Heart right ventricle (tissue), 16 donors: ENCODE results near the gene C22orf31. TPM values are rescaled to one million over a fixed set of nuclear protein-coding genes. Genes with fewer than 3 reads are reported as not detected.
A peak's percentile ranks its signal among the peaks of the same experiment; 100 is the strongest.

ENCODE experiments used
- ATAC-seq, 8 donors: fragments of 200-7000 bp; cut with Tn5 transposase; one replicate each; pipeline ENCODE4 v1.9.1; 2020; ENCODE audit warnings: mild to moderate bottlenecking in 8 of 8, moderate library complexity in 8 of 8, moderate number of reproducible peaks in 1 of 8
- DNase-seq, 2 donors: peaks; one replicate each; pipeline ENCODE4 v3.0.0-alpha.2; 2020
- H3K27ac ChIP-seq, 10 donors: fragments of 200-600 bp; sonication (generic) in 2 of 10; one replicate each; pipeline versions ENCODE4 v1.5.0 to v1.8.0; 2020 to 2022; ENCODE audit warnings: mild to moderate bottlenecking in 3 of 10
- H3K27me3 ChIP-seq, 7 donors: fragments of 200-600 bp; one replicate each; pipeline ENCODE4 v1.8.0; 2021 to 2022; ENCODE audit warnings: mild to moderate bottlenecking in 2 of 7
- H3K36me3 ChIP-seq, 9 donors: fragments of 200-600 bp; sonication (generic) in 1 of 9; one replicate each; pipeline versions ENCODE4 v1.5.0 to v1.8.0; 2020 to 2022; ENCODE audit warnings: mild to moderate bottlenecking in 2 of 9
- H3K4me1 ChIP-seq, 9 donors: fragments of 200-600 bp; sonication (generic) in 1 of 9; one replicate each; pipeline versions ENCODE4 v1.5.0 to v1.8.0; 2020 to 2022; ENCODE audit warnings: mild to moderate bottlenecking in 4 of 9
- H3K4me3 ChIP-seq, 10 donors: fragments of 200-600 bp; sonication (generic) in 2 of 10; one replicate each; pipeline versions ENCODE4 v1.5.0 to v1.8.0; 2020 to 2022; ENCODE audit warnings: mild to moderate bottlenecking in 7 of 10, moderate library complexity in 2 of 10
- H3K9me3 ChIP-seq, 11 donors: fragments of 200-600 bp in 10 of 11; sonication (generic) in 2 of 11; one replicate each; pipeline versions ENCODE4 v1.5.0 to v1.8.0; 2013 to 2022; ENCODE audit warnings: mild to moderate bottlenecking in 2 of 11, control low read depth in 1 of 11, moderate library complexity in 1 of 11
- CTCF ChIP-seq, 9 donors: fragments of 200-600 bp; sonication (generic) in 2 of 9; IDR thresholded peaks; one replicate each; pipeline versions ENCODE4 v1.5.0 to v1.8.0; 2021 to 2022; ENCODE audit warnings: antibody characterized with exemption in 9 of 9, mild to moderate bottlenecking in 5 of 9, moderate library complexity in 1 of 9
- WGBS, 2 donors: extraction: QIAGEN DNeasy Blood & Tissue Kit; methylation state at CpG; one replicate each; pipeline ENCODE4 v1.1.7; 2013; ENCODE audit warnings: inconsistent platforms in 1 of 2; 5-methylcytosine and 5-hydroxymethylcytosine counted together
- intact Hi-C, 10 donors: fragments of 100-400 bp; cut with DNase I; formaldehyde crosslinking; loops; one replicate each; pipeline versions ENCODE4 v1.11.1 to v1.14.2; 2022
- polyA plus RNA-seq, 2 donors: library from polyadenylated mRNA; stranded (reverse); fragments of 200-250 nt; gene quantifications; one replicate each; pipeline ENCODE4 v1.2.3, GENCODE V29; 2013
- total RNA-seq, 10 donors: library from RNA; stranded (reverse); fragmentation: NEBNext Ultra II Directional in 3 of 10; extraction: Animal tissue kit (Norgen Biotek cat#: 25700) in 3 of 10; gene quantifications; one replicate each; pipeline versions ENCODE4 v1.2.1 to v1.2.4, GENCODE V29; 2021 to 2023
- donor health status: Arrhythmogenic right ventricular cardiomyopathy.
- donor health status: ischemic (EF 13 %, LVEDD 7.1; RV severe dilation, severe dysfunction).
- donor health status: healthy with polysubstance abuse.
- donor health status: DM: no; HTN: yes; CAD: no.
- donor health status: DM: no; HTN: no; CAD: no.
- donor health status: ischemic (EF 25% LVEDD 6.9; RV normal size, moderate dysfunction).
- donor health status: ischemic (EF 25% LVEDD 5.7; RV mildly dilated, moderate dysfunction).
- donor health status: healthy.
- donor health status: DM: yes; HTN: yes; CAD: no.
- donor health status: Ischemic cardiomyopathy.
- donor health status: ischemic (EF 35%, LVEDD 5.7; RV mildly dilated, moderate dysfunction).
- donor health status: nonischemic (EF 11% LVEDD 7.7; RV severe dilation, severe dysfunction).
- donor health status: DM: yes; HTN: yes; CAD: no.
- donor health status: PGD.
- donor health status: ischemic (EF 29% LVEDD 5.4; RV normal size, mild dysfunction).
- donor health status: nonischemic (EF 23%, LVEDD 6.1; RV moderate dilation, normal function).

The C22orf31 gene
- total and polyA plus RNA-seq, 12 donors: 0.24 TPM; not detected in 11

- H3K27ac ChIP-seq: no peak overlapping the region
- 93 to 95% methylated on average over 4 of the region's 4 CpGs for WGBS, 2 donors
- H3K4me1 ChIP-seq: peaks cover 3 to 44% (median 19%) of the 10 kb centered on the region in 9 donors
Observed at GRCh38 chr22:29012101-29012433, 49.6 kb downstream of the C22orf31 start.

GRCh38 chr22:29011240-29012100 is 50.2 kb downstream of the C22orf31 start:
- Histone ChIP-seq H3K9me3 (no peaks in the 10 kb centered on the region), H3K27ac (no peak overlapping the region), H3K4me1 (peaks cover 3 to 44% (median 19%) of the 10 kb centered on the region in 9 donors), H3K27me3 (no peaks in the 10 kb centered on the region), H3K4me3 (no peak overlapping the region), H3K36me3 (no peaks in the 10 kb centered on the region)
- TF ChIP-seq CTCF (IDR thresholded peaks at IDR 0.05): no peak
- intact Hi-C loops: no loop called here
- 61 to 64% methylated on average over 14 of the region's 14 CpGs for WGBS, 2 donors
- DNase-seq (peak; percentile 12 to 24), ATAC-seq (no peak)

More at GRCh38 chr22:29012101-29012433, 49.6 kb downstream of the C22orf31 start:
- no peak for DNase-seq
- Histone ChIP-seq H3K27me3 (no peaks in the 10 kb centered on the region), H3K9me3 (no peaks in the 10 kb centered on the region), H3K4me3 (no peak overlapping the region), H3K36me3 (no peaks in the 10 kb centered on the region)
- ATAC-seq: no peak
- TF ChIP-seq CTCF (IDR thresholded peaks at IDR 0.05): no peak
- intact Hi-C loops: no loop called here

GRCh38 chr22:29009148-29009547 is 52.5 kb downstream of the C22orf31 start:
- WGBS, 2 donors: 55 to 57% methylated on average over 5 of the region's 5 CpGs
- H3K4me3 ChIP-seq: no peak overlapping the region
- H3K27me3 ChIP-seq: peaks cover 0 to 8% (median 0%) of the 10 kb centered on the region in 7 donors
- DNase-seq (peak in 1 of 2 donors; percentile 11), ATAC-seq (peak in 7 of 8 donors; percentile 32 to 72 (median 49))
- TF ChIP-seq CTCF (IDR thresholded peaks at IDR 0.05): no peak
- H3K36me3 ChIP-seq: no peaks in the 10 kb centered on the region
- intact Hi-C loops: no loop called here
- no peaks in the 10 kb centered on the region for H3K9me3 ChIP-seq
- peaks cover 6 to 57% (median 33%) of the 10 kb centered on the region in 9 donors for H3K4me1 ChIP-seq
- H3K27ac ChIP-seq: peak overlapping the region in 5 of 10 donors; percentile 26 to 62 (median 41)

Other genes starting within 250 kb of the C22orf31 start
- gene ZNRF3, start 178.3 kb downstream of the C22orf31 start, total RNA-seq: 1 to 10 TPM; 4.4 to 7.7 (median 6.3) TPM
- gene ZNRF3, start 178.3 kb downstream of the C22orf31 start, polyA plus RNA-seq: 1 to 10 TPM; 1.8 to 2.2 TPM
- 10 to 100 TPM; 16.1 to 46.3 (median 37.5) TPM for gene KREMEN1, start 11.2 kb upstream of the C22orf31 start, total RNA-seq
- 10 to 100 TPM in 1 of 2 donors, 1 to 10 TPM in 1; 7.4 to 14.9 TPM for gene KREMEN1, start 11.2 kb upstream of the C22orf31 start, polyA plus RNA-seq
- gene EMID1, start 144.1 kb upstream of the C22orf31 start, total RNA-seq: 1 to 10 TPM in 1 of 10 donors, under 1 TPM in 8, not detected in 1; 0.26 to 1.1 (median 0.42) TPM
- gene EMID1, start 144.1 kb upstream of the C22orf31 start, polyA plus RNA-seq: under 1 TPM; 0.22 to 0.23 TPM
- 10 to 100 TPM in 9 of 10 donors, 1 to 10 TPM in 1; 7.0 to 18.0 (median 12.2) TPM for gene RHBDD3, start 206.2 kb upstream of the C22orf31 start, total RNA-seq
- gene RHBDD3, start 206.2 kb upstream of the C22orf31 start, polyA plus RNA-seq: 10 to 100 TPM; 17.3 to 25.8 TPM
- 100 to 1,000 TPM; 131 to 153 (median 139) TPM for gene EWSR1, start 206.4 kb upstream of the C22orf31 start, total RNA-seq
- 100 to 1,000 TPM; 105 to 115 TPM for gene EWSR1, start 206.4 kb upstream of the C22orf31 start, polyA plus RNA-seq
- 10 to 100 TPM; 10.9 to 35.4 (median 13.6) TPM for gene GAS2L1, start 244.8 kb upstream of the C22orf31 start, total RNA-seq
- 10 to 100 TPM; 29.6 to 45.0 TPM for gene GAS2L1, start 244.8 kb upstream of the C22orf31 start, polyA plus RNA-seq